Measurements from ENCODE around the gene C10orf105.
A peak's percentile ranks its signal among the peaks of the same experiment; 100 is the strongest.

The C10orf105 gene

GRCh38 chr10:71715860-71716259 is 3.7 kb downstream of the C10orf105 start:
- no peak for DNase-seq

GRCh38 chr10:71715026-71715425 is 4.6 kb downstream of the C10orf105 start:
- no peak for DNase-seq

- DNase-seq: no peak
Measured at GRCh38 chr10:71714592-71714991, 5.0 kb downstream of the C10orf105 start.

DNA sequence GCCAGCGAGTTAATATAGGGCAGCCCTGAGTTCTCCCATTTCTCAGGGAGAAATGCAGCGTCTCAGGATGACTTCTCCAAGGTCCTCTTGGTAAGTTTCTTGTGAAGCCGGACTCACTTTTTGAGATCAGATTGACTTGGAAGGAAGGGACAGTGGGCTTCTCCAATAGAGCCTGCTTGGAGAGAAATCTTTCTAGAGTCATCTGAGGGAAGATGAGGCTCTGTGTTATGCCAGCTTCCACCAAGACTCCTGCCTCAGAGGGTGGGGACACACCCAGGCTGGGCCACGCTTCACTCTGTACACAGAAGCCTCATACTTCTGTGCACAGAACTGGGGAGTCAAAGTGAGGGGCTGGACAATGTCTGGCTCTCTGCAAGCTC is 5.6 kb downstream of the C10orf105 start:
- peak; percentile 32 for DNase-seq

DNA sequence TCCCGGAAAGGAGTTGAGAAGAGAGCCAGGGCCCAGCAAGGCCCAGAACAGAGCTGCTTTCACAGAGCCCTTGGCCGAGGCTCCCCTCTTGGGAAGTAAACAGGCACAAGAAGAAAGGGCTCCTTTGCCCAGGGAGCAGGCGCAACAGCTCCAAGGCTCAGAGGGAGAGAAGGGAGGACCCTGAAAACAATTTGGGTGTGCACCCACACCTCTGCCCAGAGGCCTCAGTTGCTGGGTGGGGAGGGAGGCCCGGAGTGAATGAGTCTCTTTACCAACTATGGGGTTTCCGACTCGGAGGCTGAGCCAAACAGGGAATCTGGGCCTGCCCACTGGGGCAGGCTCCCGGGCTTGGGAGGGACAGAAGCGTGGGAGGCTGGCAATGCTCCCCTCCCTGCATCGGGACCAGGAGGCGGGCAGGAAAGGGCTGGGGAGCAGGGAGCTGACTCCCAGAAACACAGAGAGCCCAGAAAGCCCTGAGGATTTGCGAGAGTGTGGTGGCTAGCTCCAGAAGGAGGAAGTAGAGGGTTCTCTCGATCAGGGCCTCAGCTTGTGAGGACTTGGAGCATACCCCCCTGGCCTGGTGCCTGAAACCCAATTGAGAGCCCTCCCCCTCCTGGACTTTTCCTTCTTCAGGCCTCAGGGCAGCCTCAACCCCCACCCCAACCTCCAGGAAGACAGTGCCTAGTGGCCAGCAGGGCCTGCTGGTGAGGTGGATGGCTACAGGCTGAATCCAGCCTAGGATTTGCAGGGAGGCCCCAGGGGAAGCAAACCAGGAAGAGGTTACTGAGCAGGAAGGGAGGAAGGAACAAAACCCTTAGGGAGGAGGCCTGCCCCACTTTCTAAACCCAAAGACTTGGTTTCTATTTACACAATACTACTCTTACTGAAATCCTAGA is 6.2 kb downstream of the C10orf105 start:
- peak; percentile 77 for DNase-seq

DNA sequence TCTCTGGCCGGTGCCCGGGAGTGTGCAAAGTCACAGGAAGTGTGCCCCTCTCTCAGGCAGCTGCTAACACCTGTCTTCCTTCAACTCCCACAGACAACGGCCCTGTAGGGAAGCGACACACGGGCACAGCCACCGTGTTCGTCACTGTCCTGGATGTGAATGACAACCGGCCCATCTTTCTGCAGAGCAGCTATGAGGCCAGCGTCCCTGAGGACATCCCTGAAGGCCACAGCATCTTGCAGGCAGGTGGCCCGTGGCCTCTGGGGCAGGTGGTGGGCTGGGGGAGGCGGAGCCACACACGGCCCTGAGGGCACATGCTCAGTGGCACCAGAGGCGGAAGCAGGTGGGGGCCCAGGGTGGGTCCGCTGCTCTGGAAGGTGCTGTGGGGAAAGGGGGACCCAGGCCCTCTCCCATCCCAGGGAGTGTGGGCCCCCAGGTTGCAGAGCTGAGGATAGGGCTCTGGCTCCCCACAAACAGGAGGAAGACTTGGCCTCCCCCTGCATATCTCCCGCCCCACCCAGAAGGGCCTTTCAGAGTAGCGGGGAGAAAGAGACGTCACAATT is 6.9 kb downstream of the C10orf105 start:
- DNase-seq: no peak

DNA sequence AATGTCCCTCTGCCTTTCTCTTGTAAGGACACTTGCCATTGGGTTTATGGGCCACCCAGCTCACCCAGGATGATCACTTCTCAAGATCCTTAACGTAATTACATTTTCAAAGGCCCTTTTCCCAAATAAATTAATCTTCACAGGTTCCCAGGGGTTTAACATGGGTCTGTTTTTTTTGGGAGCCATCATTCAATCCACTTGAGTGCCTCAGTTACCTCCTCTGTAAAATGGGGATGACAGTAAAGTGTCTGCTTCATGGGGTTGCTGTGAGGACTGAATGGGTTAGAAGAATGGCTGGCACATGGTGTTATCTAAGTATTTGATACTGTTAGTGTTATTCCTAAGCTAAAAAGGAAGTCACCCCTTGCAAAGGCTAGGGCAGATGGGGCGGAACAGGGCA is 7.4 kb downstream of the C10orf105 start:
- DNase-seq: no peak

GRCh38 chr10:71711052-71711623 is 8.4 kb downstream of the C10orf105 start:
- DNase-seq: no peak

DNA sequence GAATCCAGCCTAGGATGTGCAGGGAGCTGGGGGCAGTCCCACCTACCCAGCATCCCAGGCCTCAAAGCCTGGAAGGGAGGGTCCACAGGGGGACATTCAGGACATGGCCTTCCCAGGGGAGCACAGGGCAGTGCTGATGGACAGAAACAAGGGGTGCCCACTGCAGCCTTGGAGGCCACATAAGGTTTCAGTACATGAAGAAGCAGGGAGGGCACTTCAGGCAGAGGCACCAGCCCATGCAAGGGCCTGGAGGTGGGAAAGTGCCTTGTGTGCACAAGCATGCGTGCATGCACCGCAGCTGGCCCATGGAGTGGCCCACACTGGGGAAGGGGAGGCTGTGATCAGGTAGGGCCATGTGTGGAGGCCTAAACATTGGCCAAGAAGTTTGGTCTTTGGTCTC is 9.1 kb downstream of the C10orf105 start:
- no peak for DNase-seq

GRCh38 chr10:71708897-71709882 is 10.4 kb downstream of the C10orf105 start:
- DNase-seq: no peak

DNA sequence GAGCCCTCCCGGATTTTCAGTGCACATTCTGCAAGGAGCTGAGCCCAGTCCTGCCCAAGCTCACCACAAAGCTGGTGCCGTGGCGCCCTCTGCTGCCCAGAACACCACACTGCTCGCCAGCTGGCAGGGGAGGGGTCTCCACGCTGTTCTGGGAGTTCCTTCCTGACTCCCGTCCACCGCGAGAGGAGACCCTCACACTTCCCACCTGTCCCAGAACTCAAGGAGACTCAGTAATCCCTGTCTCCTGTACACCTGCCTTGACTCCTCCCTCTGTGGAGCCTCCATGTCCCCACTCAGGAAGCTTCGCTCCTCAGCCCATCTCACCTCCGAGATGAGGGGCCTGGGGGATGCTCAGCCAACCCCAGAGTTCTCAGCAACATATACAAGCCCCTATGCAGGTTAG is 11.3 kb downstream of the C10orf105 start:
- peak; percentile 68 for DNase-seq

DNA sequence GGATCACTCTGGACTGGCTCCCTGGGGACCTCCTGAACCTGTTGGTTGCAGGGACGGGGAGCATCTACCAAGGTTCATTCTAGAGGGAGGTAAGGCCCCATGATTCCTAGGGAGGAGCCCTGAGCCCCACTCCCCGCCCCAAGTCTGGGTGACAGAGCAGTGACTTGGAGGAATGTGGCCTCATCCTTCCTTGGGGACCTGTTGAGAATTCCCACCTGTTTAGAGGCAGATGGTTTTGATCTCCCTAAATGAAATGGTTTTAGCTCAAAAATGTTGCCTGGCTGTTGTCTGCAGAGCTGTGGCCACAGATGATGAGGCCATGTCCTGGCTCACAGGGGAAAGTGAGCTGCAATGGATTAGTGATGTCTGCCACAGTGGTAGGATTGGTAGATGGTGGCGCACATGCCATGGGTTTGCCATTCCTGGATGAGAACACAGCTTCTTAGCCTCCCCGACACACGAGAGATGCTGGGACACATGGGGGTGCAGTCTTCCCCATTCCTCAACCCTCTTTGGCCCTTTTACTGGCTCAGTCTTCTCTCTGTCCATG is 12.3 kb downstream of the C10orf105 start:
- no peak for DNase-seq

DNA sequence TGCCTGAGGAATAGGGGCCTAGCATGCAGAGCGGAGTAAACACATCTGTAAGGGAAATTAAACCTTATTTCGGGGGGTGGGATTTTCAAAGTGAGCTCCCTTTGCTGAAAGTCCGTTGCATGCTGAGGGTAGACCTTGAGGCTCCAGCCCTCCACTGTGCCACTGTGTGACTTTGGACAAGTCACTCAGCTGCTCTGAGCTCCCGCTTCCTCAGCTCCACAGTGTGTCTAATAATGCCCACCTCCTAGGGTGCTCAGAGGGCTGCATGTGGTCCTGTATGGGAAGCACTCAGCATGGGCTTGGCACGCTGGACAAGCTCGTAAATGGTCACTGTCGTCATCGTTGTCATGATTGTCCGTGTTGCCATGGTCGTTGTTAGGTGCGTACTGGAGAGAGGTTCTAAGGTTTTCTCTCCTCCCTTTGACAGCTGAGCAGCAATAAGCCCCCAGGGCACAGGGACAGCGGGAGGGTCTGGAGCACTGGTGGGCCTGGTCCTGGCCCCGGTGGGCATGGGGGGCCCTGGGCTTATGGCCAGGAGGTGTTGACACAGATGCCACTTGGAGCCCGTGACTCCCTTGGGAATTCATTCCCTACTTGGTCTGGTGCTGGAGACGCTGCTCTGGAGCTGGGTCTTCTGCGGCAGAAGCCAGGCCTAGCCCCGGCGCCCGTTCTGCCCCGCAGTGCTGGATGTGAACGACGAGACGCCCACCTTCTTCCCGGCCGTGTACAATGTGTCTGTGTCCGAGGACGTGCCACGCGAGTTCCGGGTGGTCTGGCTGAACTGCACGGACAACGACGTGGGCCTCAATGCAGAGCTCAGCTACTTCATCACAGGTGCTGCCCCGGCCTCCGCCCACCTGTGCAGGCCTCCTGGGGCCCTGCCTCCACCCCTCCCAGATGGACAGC is 13.1 kb downstream of the C10orf105 start:
- no peak for DNase-seq

GRCh38 chr10:71705582-71705981 is 14.0 kb downstream of the C10orf105 start:
- no peak for DNase-seq

DNA sequence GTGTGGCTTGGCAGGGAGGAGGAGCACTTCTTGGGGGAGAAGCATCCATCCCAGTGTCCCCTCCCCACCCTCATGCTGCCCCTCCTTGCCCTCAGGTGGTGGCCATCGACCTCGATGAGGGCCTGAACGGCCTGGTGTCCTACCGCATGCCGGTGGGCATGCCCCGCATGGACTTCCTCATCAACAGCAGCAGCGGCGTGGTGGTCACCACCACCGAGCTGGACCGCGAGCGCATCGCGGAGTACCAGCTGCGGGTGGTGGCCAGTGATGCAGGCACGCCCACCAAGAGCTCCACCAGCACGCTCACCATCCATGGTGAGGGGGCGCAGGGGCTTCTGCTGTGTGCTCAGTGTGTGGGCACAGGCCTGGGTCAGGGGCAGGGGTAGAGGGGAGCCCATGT is 14.8 kb downstream of the C10orf105 start:
- DNase-seq: no peak

DNA sequence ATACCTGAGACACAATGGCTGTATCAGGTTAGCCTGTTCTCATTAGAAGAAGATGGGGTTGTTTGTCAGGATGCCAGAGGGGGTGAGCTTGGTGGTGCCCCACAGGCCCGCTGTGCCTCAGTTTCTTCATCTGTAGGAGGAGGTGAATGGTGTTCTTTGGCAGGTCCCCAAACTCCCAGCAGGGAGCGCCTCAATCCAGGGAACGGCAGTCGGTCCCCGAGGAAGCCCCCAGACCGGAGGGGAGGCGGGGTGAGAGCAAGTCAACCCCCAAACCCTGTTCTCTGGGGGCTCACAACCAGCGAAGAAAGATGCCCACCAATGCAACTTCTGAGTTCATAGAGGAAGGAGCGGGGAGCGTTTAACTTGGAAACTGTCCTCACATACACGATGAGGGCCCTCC is 16.0 kb downstream of the C10orf105 start:
- DNase-seq: no peak

- no peak for DNase-seq
Measured at GRCh38 chr10:71701496-71702132, 18.0 kb downstream of the C10orf105 start.

DNA sequence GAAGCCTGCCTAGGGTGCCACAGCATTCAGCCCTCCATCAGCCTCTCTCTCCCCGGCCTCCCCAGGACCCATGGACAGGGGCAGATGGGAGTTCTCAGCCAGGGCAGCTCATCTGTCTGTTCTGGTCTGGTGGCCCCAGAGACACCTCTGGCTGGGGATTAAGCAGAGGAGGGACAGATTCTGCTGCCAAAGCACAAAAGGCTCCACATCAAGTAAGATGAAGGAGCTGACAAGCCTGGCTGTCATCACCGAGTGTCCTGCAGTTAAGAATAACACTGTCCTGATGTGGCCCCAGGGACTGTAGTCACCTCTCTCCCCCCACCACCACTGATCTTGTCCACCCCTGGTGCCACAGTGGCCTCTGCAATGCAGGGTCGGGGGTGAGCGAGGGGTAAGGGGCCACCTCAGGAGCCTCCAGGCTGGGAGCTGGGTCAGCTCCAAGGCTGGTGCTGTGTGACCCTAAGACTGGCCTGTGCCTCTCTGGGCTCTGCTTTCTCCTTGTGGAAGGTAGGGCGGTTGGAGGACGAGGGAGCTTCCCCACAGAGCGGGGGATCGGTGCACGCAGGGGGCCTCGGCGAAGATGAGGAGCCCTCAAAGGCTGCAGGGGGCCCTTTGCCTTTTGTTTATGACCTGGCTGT is 18.7 kb downstream of the C10orf105 start:
- DNase-seq: no peak

DNA sequence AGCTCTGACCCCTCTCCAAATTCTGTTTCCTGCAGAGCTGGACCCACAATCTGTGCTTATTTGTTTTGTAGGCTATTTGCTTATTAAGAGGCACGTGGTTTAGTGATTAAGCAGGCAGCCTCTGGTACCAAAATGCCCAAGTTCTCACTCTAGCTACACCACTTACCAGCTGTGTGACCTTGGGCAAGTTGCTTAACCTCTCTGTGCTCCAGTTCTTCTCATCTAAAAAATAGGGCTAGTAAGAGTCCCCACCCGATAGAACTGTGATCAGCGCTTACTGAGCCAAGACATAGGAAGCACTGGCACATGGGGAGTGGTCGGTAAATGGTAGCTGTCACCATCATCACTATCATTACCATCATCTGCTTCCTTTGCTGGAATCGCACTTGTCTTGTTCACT is 20.8 kb downstream of the C10orf105 start:
- no peak for DNase-seq

DNA sequence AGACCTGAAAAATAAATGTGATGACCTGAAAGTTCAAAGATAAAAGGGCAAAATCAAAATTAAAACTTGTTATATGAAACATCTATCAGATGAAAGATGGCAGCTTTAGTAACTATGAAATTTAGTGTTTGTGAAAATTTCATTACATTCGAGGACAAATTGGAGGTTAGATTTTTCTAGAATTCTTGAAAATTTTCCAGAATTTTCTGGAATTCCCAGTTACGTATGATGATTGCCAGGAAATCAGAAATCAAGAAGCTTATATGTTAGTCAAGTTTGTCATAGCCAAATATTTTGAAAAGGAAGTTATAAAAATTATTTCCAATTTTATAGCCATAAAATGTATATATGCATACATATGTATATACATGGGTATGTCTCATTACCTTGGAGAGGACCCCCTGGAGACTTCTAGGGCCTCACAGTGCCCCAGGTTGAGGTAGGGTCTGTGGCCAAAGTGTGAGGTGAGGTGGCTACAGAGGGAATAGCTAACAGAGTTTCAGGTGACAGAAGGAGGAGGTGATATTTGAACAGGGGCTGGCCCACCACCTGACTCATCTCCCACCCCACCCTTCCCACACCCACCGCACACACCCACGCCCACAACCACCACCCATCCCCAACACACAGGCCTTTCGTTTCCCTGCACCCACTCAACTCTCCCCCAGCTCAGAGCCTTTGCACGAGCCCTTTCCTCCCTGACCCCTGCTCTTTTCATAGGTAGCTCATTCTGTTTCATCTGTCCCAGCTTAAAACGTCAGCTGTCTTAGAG is 21.5 kb downstream of the C10orf105 start:
- DNase-seq: no peak

Measured in hematopoietic multipotent progenitor cell treated with erythropoietin and hydrocortisone succinate and interleukin-3 and kit ligand, for 4 days (in vitro differentiated cells).